Measurements from ENCODE around the gene IMMT.

DNA sequence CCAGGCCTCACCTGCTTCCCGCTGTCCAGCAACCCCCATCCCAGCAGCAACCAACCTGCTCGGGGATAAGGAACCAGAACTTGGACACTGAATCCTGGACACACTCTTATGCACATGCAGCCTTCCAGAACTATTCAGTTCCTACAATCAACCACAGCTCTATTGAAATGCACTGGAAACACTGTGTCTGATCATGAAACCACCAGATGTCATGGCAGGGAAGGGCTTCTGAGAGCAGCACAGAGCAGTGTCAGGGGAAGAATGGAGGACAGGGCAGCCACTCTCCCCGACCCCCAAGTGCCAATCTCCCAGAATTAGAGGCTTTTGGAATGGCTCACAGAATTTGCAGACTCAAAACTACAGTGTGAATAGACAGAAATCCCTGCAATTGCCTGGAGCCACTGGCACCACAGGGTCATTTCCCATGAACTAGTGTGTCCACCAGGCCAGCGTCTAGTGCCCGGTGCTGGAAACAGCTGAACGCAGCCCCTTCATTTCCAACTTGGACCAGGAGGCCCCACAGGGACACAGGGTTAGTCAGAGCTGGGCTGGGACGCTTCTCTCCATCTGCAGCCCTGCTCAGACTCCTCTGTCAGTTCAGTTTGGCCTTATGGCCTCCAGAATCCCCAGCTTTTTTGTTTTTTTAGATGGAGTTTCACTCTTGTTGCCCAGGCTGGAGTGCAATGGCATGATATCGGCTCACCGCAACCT is 29.5 kb upstream of the IMMT start:
- TF ChIP-seq, protein P1, sequence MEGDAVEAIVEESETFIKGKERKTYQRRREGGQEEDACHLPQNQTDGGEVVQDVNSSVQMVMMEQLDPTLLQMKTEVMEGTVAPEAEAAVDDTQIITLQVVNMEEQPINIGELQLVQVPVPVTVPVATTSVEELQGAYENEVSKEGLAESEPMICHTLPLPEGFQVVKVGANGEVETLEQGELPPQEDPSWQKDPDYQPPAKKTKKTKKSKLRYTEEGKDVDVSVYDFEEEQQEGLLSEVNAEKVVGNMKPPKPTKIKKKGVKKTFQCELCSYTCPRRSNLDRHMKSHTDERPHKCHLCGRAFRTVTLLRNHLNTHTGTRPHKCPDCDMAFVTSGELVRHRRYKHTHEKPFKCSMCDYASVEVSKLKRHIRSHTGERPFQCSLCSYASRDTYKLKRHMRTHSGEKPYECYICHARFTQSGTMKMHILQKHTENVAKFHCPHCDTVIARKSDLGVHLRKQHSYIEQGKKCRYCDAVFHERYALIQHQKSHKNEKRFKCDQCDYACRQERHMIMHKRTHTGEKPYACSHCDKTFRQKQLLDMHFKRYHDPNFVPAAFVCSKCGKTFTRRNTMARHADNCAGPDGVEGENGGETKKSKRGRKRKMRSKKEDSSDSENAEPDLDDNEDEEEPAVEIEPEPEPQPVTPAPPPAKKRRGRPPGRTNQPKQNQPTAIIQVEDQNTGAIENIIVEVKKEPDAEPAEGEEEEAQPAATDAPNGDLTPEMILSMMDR (IDR thresholded peaks at IDR 0.05; ENCODE audit: extremely low read depth in 1 of 2, insufficient read depth in 1 of 2, low read depth in 1 of 2, low read length in 2 of 2): no peak
- no peak for TF ChIP-seq EZH2 (IDR thresholded peaks at IDR 0.05; ENCODE audit: borderline replicate concordance, low read depth, low read length, severe bottlenecking)
- TF ChIP-seq JUN (IDR thresholded peaks at IDR 0.05; ENCODE audit: borderline replicate concordance, insufficient read depth, insufficient read length, low read depth): no peak
- no peak for TF ChIP-seq POLR2AphosphoS5 (IDR thresholded peaks at IDR 0.05; ENCODE audit: insufficient read depth, low read depth, low read length)
- no peak for TF ChIP-seq POLR2A (IDR thresholded peaks at IDR 0.05; ENCODE audit: low read depth, low read length)
- no peak for TF ChIP-seq FOS (IDR thresholded peaks at IDR 0.05; ENCODE audit: borderline replicate concordance, insufficient read depth, low read length)

Data from endothelial cell of umbilical vein (primary cell).